Skeletal muscle tissue (tissue), 5 donors: ENCODE measurements around the gene HAUS6. TPM values are rescaled to one million over a fixed set of nuclear protein-coding genes. Genes with fewer than 3 reads are reported as not detected.
"Not testable (repeated sequence)": the region's sequence is repeated elsewhere in the genome, so short reads cannot be mapped to it uniquely, and the experiment has no call there.

Source experiments
- H3K27ac ChIP-seq: one replicate; pipeline ENCODE4 v1.7.0; 2013; ENCODE audit warnings: mild to moderate bottlenecking, low read depth, low read length, inconsistent platforms
- H3K27me3 ChIP-seq, 3 donors: one replicate each; pipeline ENCODE4 v1.7.0; 2013; ENCODE audit warnings: low read length in 3 of 3; ENCODE audit not compliant: control insufficient read depth in 3 of 3, insufficient read depth in 3 of 3
- H3K36me3 ChIP-seq, 3 donors: one replicate each; pipeline ENCODE4 v1.7.0; 2013; ENCODE audit warnings: low read length in 3 of 3; ENCODE audit not compliant: control insufficient read depth in 3 of 3, insufficient read depth in 3 of 3
- H3K4me1 ChIP-seq, 3 donors: one replicate each; pipeline ENCODE4 v1.7.0; 2013; ENCODE audit warnings: low read length in 3 of 3, mild to moderate bottlenecking in 3 of 3; ENCODE audit not compliant: control insufficient read depth in 3 of 3, insufficient read depth in 3 of 3
- H3K4me3 ChIP-seq, 3 donors: one replicate each; pipeline ENCODE4 v1.7.0; 2013; ENCODE audit warnings: low read length in 3 of 3
- H3K9ac ChIP-seq, 3 donors: one replicate each; pipeline ENCODE4 v1.7.0; 2013; ENCODE audit warnings: low read length in 3 of 3, mild to moderate bottlenecking in 3 of 3, moderate library complexity in 2 of 3, low read depth in 1 of 3
- H3K9me3 ChIP-seq, 3 donors: one replicate each; pipeline ENCODE4 v1.7.0; 2013; ENCODE audit warnings: low read length in 3 of 3; ENCODE audit not compliant: control insufficient read depth in 3 of 3
- small RNA-seq: library from RNA; depleted of rRNA; stranded (forward); fragments of <200 nt; gene quantifications from one replicate; pipeline ENCODE3, GENCODE V24; 2014
- total RNA-seq: library from RNA; depleted of rRNA; stranded (reverse); fragments of >200 nt; gene quantifications from one replicate; pipeline ENCODE4 v1.2.3, GENCODE V29; 2014
- donor health status: Osteomylitis.

Gene HAUS6
- total RNA-seq, 1 donor from 2014 or later, result 10.4 TPM

DNA sequence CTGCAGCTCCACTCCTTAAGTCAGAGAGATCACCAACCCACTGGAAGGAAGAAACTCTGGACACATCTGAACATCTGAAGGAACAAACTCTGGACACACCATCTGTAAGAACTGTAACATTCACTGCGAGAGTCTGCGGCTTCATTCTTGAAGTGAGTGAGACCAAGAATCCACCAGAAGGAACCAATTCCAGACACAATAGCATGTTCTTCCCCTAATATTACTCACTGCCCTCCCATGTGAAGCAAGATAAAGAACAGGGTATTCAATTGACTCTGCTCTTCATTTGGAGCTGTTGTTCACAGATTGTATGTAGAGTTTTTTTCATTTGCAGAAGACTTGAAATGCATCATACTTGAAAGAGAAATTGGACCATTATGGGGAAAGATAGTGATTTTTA lies 80.5 kb downstream of the HAUS6 start:
- Histone ChIP-seq H3K36me3 (no peaks in the 10 kb centered on the region), H3K9me3 (peaks cover 0 to 3% (median 0%) of the 10 kb centered on the region in 3 donors), H3K27me3 (no peaks in the 10 kb centered on the region)

DNA sequence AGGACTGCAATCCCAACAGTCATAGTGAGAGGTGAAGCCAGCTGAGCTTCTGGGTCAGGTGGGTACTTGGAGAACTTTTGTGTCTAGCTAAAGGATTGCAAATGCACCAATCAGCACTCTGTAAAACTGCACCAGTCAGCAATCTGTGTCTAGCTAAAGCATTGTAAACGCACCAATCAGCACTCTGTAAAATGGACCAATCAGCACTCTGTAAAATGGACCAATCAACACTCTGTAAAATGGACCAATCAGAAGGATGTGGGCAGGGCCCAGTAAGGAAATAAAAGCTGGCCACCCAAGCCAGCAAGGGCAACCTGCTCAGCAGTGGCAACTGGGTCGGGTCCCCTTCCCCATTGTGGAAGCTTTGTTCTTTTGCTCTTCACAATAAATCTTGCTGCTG lies 81.1 kb downstream of the HAUS6 start:
- H3K4me1 ChIP-seq, H3K36me3 ChIP-seq, H3K27me3 ChIP-seq, H3K27ac ChIP-seq, H3K9me3 ChIP-seq, H3K9ac ChIP-seq, H3K4me3 ChIP-seq: not testable (repeated sequence)

More for the DNA sequence above, 80.5 kb downstream of the HAUS6 start:
- Histone ChIP-seq H3K9ac (no peak overlapping the region), H3K27ac (no peak overlapping the region), H3K4me1 (no peaks in the 10 kb centered on the region), H3K4me3 (no peak overlapping the region)

DNA sequence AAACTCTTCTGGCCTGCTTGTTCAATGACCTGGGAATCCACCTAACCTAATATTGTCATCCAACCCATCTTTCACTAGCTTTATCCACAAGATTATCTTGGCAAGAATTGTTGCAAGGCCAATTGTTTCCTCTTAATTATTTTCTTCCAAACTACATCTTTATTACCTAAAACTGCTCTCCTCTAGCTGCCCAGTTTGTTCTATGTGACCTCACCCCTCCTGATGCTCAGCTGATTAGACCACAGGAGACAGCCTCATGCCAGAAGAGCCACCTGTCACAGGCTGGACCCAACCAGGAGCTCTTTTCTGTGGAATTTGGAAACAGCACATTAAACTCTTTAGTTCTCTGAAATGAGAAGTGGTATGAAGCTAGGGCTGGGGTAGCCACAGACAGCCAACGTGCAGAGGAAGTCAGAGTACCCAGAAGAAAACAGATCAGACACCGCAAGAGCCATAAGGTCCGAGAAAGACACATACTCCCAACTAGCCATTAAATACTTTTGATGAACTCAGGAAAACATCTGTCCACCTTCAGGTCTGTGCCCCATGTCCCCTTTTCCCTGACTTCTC lies 81.7 kb downstream of the HAUS6 start:
- Histone ChIP-seq H3K9ac (no peak overlapping the region), H3K27ac (no peak overlapping the region), H3K4me3 (no peak overlapping the region), H3K9me3 (peaks cover 0 to 3% (median 0%) of the 10 kb centered on the region in 3 donors), H3K36me3 (no peaks in the 10 kb centered on the region), H3K27me3 (no peaks in the 10 kb centered on the region), H3K4me1 (no peaks in the 10 kb centered on the region)

DNA sequence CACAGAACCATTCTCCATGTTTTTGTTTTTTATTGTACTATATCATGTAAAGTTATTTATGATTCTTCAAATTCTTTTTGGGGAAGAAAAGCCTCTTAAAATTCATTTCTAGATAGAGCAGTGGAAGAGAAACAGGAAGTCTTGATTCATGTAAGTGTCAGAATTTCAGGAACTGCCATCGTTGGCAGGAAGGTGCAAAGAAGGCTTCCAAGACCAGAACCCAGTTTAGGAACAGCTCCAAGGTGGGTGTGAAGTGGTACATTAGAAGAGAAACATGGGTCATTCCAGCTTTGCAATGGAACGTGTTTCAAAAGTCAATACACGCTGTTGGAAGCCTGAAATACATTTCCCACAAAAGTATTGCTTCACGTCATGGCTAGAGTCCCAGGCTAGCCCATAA lies 84.5 kb downstream of the HAUS6 start:
- no peaks in the 10 kb centered on the region for H3K27me3 ChIP-seq
- no peak overlapping the region for H3K9ac ChIP-seq
- H3K27ac ChIP-seq, result no peak overlapping the region
- no peak overlapping the region for H3K4me3 ChIP-seq
- H3K36me3 ChIP-seq, result no peaks in the 10 kb centered on the region
- H3K4me1 ChIP-seq, result no peaks in the 10 kb centered on the region
- H3K9me3 ChIP-seq, result peaks cover 0 to 3% (median 0%) of the 10 kb centered on the region in 3 donors

DNA sequence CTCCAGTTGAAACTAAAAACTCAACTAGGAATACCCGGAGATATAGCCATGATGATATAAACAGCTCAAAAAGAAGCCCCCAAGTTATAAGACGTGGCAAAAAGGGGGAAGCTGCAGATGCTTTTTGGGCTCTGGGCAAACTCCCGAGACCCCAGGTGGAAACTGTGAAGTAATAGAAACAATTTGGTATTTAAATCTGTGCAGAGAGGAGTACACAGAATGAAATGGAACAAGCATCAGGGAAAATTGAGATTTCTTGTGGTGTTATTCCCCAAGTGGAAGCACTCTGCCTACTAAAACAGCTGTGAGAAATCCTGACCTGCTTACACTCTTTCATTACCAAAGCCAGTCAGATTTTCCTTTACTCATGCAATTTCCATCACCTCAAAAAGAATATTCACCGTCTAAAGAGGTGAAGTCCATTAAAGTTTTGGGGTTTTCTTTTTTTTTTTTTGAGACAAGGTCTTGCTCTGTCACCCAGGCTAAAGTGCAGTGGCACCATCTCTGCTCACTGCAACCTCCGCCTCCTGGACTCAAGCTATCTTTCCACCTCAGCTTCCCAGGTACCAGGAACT lies 93.2 kb downstream of the HAUS6 start:
- H3K36me3 ChIP-seq, result no peaks in the 10 kb centered on the region
- H3K4me1 ChIP-seq, result no peaks in the 10 kb centered on the region
- H3K4me3 ChIP-seq, result no peak overlapping the region
- H3K9me3 ChIP-seq, result no peaks in the 10 kb centered on the region
- no peak overlapping the region for H3K9ac ChIP-seq
- H3K27ac ChIP-seq, result no peak overlapping the region
- H3K27me3 ChIP-seq, result no peaks in the 10 kb centered on the region

Small RNA genes within 50 kb of the gene (small RNA-seq; reads per million reads assigned to genes)
- not detected for gene RF00019
- gene RNU6-264P, result not detected
- 3.6 reads per million, percentile 89 among the genes with 10 or more reads in this experiment for gene SCARNA8

Other genes starting within 250 kb of the HAUS6 start
- gene SAXO1, start 69.7 kb downstream of the HAUS6 start, total RNA-seq, result not detected
- 56.4 TPM for gene RRAGA, start 53.5 kb downstream of the HAUS6 start, total RNA-seq
- 72.5 TPM for gene PLIN2, start 24.6 kb upstream of the HAUS6 start, total RNA-seq
- 74.6 TPM for gene DENND4C, start 127.8 kb upstream of the HAUS6 start, total RNA-seq